OCI-LY1 (cell line): ENCODE results near the gene KIF16B.

ENCODE experiments used
- H2AFZ ChIP-seq: fragments of 200-600 bp; sonication (generic), shearing (Covaris generic); 2 replicates; pipeline ENCODE4 v1.6.0; 2014; ENCODE audit warnings: antibody characterized with exemption, mild to moderate bottlenecking, low read length
- H3F3A ChIP-seq: fragments of 200-600 bp; sonication (generic), shearing (Covaris generic); 2 replicates; pipeline ENCODE4 v1.6.0; 2014; ENCODE audit warnings: mild to moderate bottlenecking, antibody characterized with exemption, low read length, moderate library complexity; ENCODE audit not compliant: insufficient read depth
- H3K27ac ChIP-seq: fragments of 200-600 bp; sonication (generic); 2 replicates; pipeline ENCODE4 v1.5.1; 2014; ENCODE audit warnings: low read length, mixed run types, mild to moderate bottlenecking, low read depth; ENCODE audit not compliant: poor library complexity, severe bottlenecking
- H3K27me3 ChIP-seq: fragments of 200-600 bp; sonication (generic); 2 replicates; pipeline ENCODE4 v1.6.0; 2014; ENCODE audit warnings: antibody characterized with exemption, mild to moderate bottlenecking, low read length, moderate library complexity; ENCODE audit not compliant: insufficient read depth
- H3K36me3 ChIP-seq: fragments of 200-600 bp; sonication (generic); 2 replicates; pipeline ENCODE4 v1.6.1; 2014; ENCODE audit warnings: mild to moderate bottlenecking, antibody characterized with exemption, low read length, moderate library complexity, mixed read lengths; ENCODE audit not compliant: insufficient read depth
- H3K4me1 ChIP-seq: fragments of 200-600 bp; sonication (generic); 2 replicates; pipeline ENCODE4 v1.5.1; 2014; ENCODE audit warnings: mild to moderate bottlenecking, low read length, moderate library complexity; ENCODE audit not compliant: insufficient read depth, severe bottlenecking
- H3K4me2 ChIP-seq: fragments of 200-600 bp; sonication (generic), shearing (Covaris generic); 2 replicates; pipeline ENCODE4 v1.6.1; 2014; ENCODE audit warnings: low read length
- H3K4me3 ChIP-seq: fragments of 200-600 bp; sonication (generic); 2 replicates; pipeline ENCODE4 v1.5.1; 2014; ENCODE audit warnings: low read length, low read depth, mild to moderate bottlenecking, mixed read lengths; ENCODE audit not compliant: poor library complexity, severe bottlenecking
- H3K79me2 ChIP-seq: fragments of 200-600 bp; shearing (Covaris generic); 2 replicates; pipeline ENCODE4 v1.6.1; 2016; ENCODE audit warnings: mixed run types, low read length, mixed read lengths; ENCODE audit not compliant: insufficient read depth
- H3K9ac ChIP-seq: fragments of 200-600 bp; sonication (generic), shearing (Covaris generic); 2 replicates; pipeline ENCODE4 v1.6.1; 2014; ENCODE audit warnings: mild to moderate bottlenecking, low read length, mixed read lengths
- H3K9me2 ChIP-seq: fragments of 200-600 bp; sonication (generic), shearing (Covaris generic); 2 replicates; pipeline ENCODE4 v1.6.1; 2014; ENCODE audit warnings: low read depth, mild to moderate bottlenecking, low read length, mixed read lengths
- H3K9me3 ChIP-seq: fragments of 200-600 bp; shearing (Covaris generic); 2 replicates; pipeline ENCODE4 v1.6.1; 2014; ENCODE audit warnings: low read length, mixed read lengths
- H4K20me1 ChIP-seq: fragments of 200-600 bp; sonication (generic), shearing (Covaris generic); 2 replicates; pipeline ENCODE4 v1.6.0; 2016; ENCODE audit warnings: mild to moderate bottlenecking, low read length; ENCODE audit not compliant: insufficient read depth
- EZH2 ChIP-seq: fragments of 200-600 bp; sonication (generic), shearing (Covaris generic); IDR thresholded peaks from 2 replicates; pipeline ENCODE4 v1.8.0; 2017; ENCODE audit warnings: borderline replicate concordance, mixed run types, mild to moderate bottlenecking, antibody characterized with exemption, low read length, moderate library complexity, mixed read lengths
- TF ChIP-seq, protein P1 (sequence below): fragments of 200-600 bp; sonication (generic), shearing (Covaris generic); IDR thresholded peaks from 2 replicates; pipeline ENCODE4 v1.5.1; 2017; ENCODE audit warnings: mild to moderate bottlenecking, antibody characterized with exemption, low read length, moderate library complexity, mixed read lengths

The KIF16B gene

DNA sequence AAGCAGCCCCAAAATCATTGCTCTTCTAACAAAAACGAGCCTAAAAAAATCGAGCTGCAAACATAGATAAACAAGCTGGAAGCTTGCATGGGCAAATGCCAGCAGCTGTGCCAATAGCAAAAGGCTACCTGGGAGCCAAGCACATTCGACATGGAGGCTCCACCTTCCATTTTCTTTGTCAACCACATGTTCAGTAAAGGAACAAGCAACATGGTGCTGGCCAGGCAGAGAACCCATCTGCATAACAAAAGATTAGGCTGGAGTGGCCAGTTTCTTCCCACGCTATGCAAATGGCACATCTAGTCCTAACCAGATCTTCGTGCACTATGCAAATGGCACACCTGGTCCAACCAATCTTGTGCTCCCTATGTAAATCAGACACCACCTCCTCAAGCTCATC, 110.5 kb downstream of the KIF16B start:
- TF ChIP-seq, protein P1, sequence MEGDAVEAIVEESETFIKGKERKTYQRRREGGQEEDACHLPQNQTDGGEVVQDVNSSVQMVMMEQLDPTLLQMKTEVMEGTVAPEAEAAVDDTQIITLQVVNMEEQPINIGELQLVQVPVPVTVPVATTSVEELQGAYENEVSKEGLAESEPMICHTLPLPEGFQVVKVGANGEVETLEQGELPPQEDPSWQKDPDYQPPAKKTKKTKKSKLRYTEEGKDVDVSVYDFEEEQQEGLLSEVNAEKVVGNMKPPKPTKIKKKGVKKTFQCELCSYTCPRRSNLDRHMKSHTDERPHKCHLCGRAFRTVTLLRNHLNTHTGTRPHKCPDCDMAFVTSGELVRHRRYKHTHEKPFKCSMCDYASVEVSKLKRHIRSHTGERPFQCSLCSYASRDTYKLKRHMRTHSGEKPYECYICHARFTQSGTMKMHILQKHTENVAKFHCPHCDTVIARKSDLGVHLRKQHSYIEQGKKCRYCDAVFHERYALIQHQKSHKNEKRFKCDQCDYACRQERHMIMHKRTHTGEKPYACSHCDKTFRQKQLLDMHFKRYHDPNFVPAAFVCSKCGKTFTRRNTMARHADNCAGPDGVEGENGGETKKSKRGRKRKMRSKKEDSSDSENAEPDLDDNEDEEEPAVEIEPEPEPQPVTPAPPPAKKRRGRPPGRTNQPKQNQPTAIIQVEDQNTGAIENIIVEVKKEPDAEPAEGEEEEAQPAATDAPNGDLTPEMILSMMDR, result no peak
- no peak for TF ChIP-seq EZH2
- no peak overlapping the region for H3K4me2 ChIP-seq
- H3K27ac ChIP-seq, result no peak overlapping the region
- H3K36me3 ChIP-seq, result 0 out of 2 replicates have a peak, but pooled peaks cover 4% of the 10 kb centered on the region
- H3K9ac ChIP-seq, result no peak overlapping the region
- H3F3A ChIP-seq, result no peaks in the 10 kb centered on the region
- no peaks in the 10 kb centered on the region for H3K9me2 ChIP-seq
- no peak overlapping the region for H3K4me3 ChIP-seq
- H3K4me1 ChIP-seq, result no peaks in the 10 kb centered on the region
- H3K9me3 ChIP-seq, result peaks cover 7% of the 10 kb centered on the region; the same call in 1 of the 2 replicates
- H3K79me2 ChIP-seq, result no peaks in the 10 kb centered on the region
- no peaks in the 10 kb centered on the region for H4K20me1 ChIP-seq
- H3K27me3 ChIP-seq, result no peaks in the 10 kb centered on the region
- H2AFZ ChIP-seq, result no peak overlapping the region

DNA sequence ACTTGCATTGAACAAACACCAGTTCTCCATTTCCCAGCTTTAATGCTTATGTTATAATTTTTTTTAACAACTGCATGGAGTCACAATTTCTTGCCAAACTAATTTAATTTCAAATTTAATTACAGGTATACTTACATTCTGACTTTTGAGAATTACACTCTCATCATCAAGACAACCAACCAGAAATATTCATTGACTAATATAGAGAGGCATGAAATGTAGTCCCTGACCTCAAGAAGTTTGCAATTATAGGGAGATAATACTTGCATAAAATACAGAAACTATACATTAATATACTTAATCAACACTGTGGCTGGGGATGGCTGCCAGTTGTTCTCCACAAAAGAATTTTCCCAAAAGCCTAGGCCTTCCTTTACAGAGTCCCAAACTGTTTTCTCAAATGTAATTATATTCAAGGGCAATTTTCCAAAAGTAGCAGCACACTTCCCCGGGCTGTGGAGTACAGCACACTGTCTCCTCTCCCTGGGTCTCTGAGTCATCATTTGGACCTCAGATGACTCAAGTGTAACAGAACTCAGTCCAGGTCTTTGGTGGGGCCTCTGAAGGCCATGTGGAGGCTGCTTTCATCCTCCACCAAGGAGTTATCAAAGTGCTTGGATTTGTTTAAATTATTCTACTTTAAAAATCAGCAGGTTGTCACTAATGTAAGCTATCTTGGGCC, 114.1 kb downstream of the KIF16B start:
- Histone ChIP-seq H3K27me3 (no peaks in the 10 kb centered on the region), H3K4me1 (no peaks in the 10 kb centered on the region), H3K4me3 (no peak overlapping the region), H3K36me3 (no peaks in the 10 kb centered on the region), H3K79me2 (no peaks in the 10 kb centered on the region), H3K4me2 (no peak overlapping the region), H2AFZ (no peak overlapping the region), H4K20me1 (no peaks in the 10 kb centered on the region), H3K27ac (no peak overlapping the region), H3K9ac (no peak overlapping the region), H3K9me2 (no peaks in the 10 kb centered on the region), H3K9me3 (no peaks in the 10 kb centered on the region), H3F3A (no peaks in the 10 kb centered on the region)
- TF ChIP-seq, protein P1, result no peak
- TF ChIP-seq EZH2, result no peak

DNA sequence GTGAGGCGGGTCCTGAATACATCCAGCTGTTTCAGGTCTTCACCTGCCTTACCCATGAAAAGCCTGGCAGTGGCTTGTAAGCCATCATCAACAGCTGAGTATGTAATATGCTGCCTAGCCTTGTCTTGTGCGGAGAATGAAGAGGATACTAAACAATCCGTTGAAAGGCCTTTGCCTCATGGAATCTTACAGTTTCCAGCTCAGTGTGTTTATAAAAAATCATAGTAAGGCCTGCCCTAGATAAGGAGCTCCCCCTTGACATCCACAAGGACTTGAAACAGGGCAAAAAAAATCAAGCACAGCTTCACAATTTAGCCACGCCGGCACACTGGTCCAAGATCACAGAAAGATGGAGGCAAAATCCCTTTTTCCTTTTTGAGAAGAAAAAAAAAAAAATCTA, 115.7 kb downstream of the KIF16B start:
- H3K4me1 ChIP-seq, result no peaks in the 10 kb centered on the region
- H3K27me3 ChIP-seq, result no peaks in the 10 kb centered on the region
- H3K9me3 ChIP-seq, result no peaks in the 10 kb centered on the region
- H3K79me2 ChIP-seq, result no peaks in the 10 kb centered on the region
- no peaks in the 10 kb centered on the region for H4K20me1 ChIP-seq
- no peaks in the 10 kb centered on the region for H3F3A ChIP-seq
- H3K4me3 ChIP-seq, result no peak overlapping the region
- TF ChIP-seq, protein P1, result no peak
- no peak for TF ChIP-seq EZH2
- H3K27ac ChIP-seq, result no peak overlapping the region
- no peak overlapping the region for H2AFZ ChIP-seq
- no peaks in the 10 kb centered on the region for H3K36me3 ChIP-seq
- no peak overlapping the region for H3K9ac ChIP-seq
- H3K4me2 ChIP-seq, result no peak overlapping the region
- H3K9me2 ChIP-seq, result no peaks in the 10 kb centered on the region
